Motor neuron (in vitro differentiated cells): ENCODE data around the gene MAF. TPM values are rescaled to one million over a fixed set of nuclear protein-coding genes. Genes with fewer than 3 reads are reported as not detected.

ENCODE experiments used
- ATAC-seq, 8 experiments: fragments of 200-7000 bp; cut with Tn5 transposase; replicated peaks in 6 of 8; 2 replicates each; pipeline ENCODE4 v1.8.0; 2021; ENCODE audit warnings: mild to moderate bottlenecking in 8 of 8, moderate library complexity in 8 of 8
- H3K27ac ChIP-seq, 2 donors: fragments of 250-450 bp; sonication (Bioruptor Pico); 2 replicates each; pipeline ENCODE4 v1.9.0; 2021; ENCODE audit warnings: antibody characterized with exemption in 2 of 2, mild to moderate bottlenecking in 2 of 2, moderate library complexity in 1 of 2
- H3K4me1 ChIP-seq, 2 donors: fragments of 250-450 bp; sonication (Bioruptor Pico); replicated peaks in 1 of 2; 2 replicates each; pipeline ENCODE4 v1.6.1; 2021; ENCODE audit warnings: antibody characterized with exemption in 2 of 2, mild to moderate bottlenecking in 2 of 2, moderate library complexity in 1 of 2
- H3K4me3 ChIP-seq, 5 donors: fragments of 250-450 bp; sonication (Bioruptor Pico); 2 replicates each; pipeline ENCODE4 v1.9.0; 2021; ENCODE audit warnings: antibody characterized with exemption in 5 of 5, mild to moderate bottlenecking in 5 of 5, moderate library complexity in 4 of 5
- WGBS, 10 experiments: fragments of 450-650 bp; shearing (Covaris generic); methylation state at CpG; one replicate each; pipeline ENCODE4 v1.0.0; 2022; 5-methylcytosine and 5-hydroxymethylcytosine counted together
- in situ Hi-C, 9 experiments: fragments of 400-800 bp; cut with MboI; loops; one replicate each; pipeline ENCODE4 v1.15.0; 2021; ENCODE audit warnings: low sequenced_read_pairs in 9 of 9, low pct_unique_long_range_greater_than_20kb in 2 of 9; ENCODE audit not compliant: unreplicated experiment in 9 of 9
- total RNA-seq, 8 experiments: library from RNA; unstranded; fragments of 300-600 nt; gene quantifications; 2 replicates each; pipeline versions ENCODE4 v1.2.3 to v1.2.4, GENCODE V29; 2022

Gene MAF
- total RNA-seq, 8 experiments from 2014 or later = 0.10 to 12.6 (median 6.4) TPM

DNA sequence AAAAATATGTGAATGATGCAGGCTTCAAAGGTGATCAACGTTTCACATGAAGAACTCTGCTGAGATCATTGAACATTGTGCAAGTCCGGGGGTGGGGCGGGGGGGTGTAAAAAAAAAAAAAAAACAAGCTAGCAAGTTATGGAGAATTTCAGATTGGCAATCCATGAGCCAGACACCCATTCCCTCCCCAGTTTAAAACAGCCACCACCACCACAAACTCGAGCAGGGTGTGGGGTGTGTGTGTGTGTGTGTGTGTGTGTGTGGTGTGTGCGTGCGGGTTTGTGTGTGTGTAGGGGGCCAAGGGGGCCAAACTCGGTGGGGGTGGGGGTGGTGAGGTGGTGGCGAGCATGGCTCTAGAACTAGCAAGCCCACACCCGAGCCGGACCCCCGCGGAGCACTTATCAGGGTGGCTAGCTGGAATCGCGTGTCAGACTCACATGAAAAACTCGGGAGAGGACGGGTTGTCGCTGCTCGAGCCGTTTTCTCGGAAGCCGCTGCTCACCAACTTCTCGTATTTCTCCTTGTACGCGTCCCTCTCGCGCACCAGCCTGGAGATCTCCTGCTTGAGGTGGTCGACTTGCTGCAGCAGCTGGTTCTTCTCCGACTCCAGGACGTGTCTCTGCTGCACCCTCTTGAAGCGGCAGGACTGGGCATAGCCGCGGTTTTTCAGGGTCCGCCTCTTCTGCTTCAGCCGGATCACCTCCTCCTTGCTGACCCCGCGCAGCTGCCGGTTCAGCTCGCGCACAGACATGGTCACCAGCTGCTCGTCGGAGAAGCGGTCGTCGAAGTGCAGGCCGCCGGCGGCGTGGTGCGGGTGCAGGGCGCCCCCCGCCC is 2.0 kb downstream of the MAF start:
- peak in 6 of 8 experiments; percentile 33 to 53 (median 42) for ATAC-seq
- in situ Hi-C loops = no loop called here
- WGBS, 10 experiments = 0 to 20% (median 3%) methylated on average over 1 to 2 of the region's 51 CpGs; no CpG with 5 or more reads in 4 of the 10 experiments

DNA sequence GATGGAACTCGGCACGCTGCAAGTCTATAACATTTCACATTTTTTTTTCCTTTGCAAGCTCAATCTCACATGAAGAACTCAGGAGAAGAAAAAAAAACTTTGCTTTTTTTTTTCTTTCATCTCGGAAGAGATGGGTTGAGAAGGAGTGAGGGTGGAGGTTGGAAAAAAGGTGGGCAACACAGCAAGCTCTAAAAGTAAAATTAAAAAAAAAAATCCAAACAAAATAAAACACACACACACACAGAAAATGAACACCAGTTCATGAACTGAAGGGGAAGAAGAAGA is 2.5 kb downstream of the MAF start:
- WGBS, 10 experiments = 0 to 38% (median 8%) methylated on average over 1 to 3 of the region's 3 CpGs
- in situ Hi-C loops = no loop called here
- Histone ChIP-seq H3K27ac (no peak overlapping the region), H3K4me3 (peak overlapping the region; percentile 47 to 67 (median 54)), H3K4me1 (peaks cover 29 to 41% of the 10 kb centered on the region in 2 donors)
- no peak for ATAC-seq

More for the DNA sequence above, 2.0 kb downstream of the MAF start:
- H3K4me3 ChIP-seq = peak overlapping the region; percentile 47 to 67 (median 54)
- peaks cover 24 to 35% of the 10 kb centered on the region in 2 donors for H3K4me1 ChIP-seq
- H3K27ac ChIP-seq = peak overlapping the region; percentile 10 to 57

DNA sequence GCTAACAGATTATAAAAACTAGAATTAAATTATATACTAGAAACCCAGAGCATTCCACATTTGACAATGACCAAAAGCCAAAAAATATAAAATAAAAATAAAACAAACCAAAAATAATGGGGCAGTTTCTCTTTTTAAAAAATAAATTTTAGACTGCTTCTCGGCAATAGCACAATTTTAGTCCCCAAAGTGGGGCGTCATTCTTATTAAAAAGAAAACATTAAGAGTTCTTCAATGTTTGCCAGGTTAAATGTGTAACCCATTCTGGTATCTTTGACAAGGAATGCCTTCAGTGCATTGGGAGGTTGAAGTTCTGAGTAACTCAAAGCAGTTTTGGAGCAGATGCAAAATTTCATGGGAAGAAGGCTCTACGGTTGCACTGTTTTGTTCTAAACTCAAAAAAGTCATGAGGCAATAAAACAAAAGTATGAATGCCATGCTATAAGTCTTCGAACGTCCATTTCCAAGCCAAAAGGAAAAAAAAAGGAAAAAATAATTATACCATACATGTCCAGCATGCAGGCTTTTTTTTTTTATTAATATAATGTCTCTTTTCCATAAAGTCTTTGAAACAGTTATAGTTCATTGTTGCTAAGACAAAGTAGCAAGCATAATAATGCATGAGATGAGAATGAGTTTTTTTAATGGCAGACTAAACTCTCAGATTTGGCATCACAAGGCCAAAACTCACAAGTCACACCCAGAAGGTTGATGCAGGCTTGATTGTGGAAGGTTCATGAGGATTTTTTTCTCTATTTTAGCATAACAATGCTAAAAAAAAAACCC is 3.1 kb downstream of the MAF start:
- in situ Hi-C loops = no loop called here
- ATAC-seq = no peak
- Histone ChIP-seq H3K4me1 (peaks cover 30 to 46% of the 10 kb centered on the region in 2 donors), H3K27ac (no peak overlapping the region), H3K4me3 (peak overlapping the region; percentile 47 to 67 (median 54))
- WGBS, 10 experiments = 5 to 40% (median 19%) methylated on average over 3 to 5 of the region's 5 CpGs

DNA sequence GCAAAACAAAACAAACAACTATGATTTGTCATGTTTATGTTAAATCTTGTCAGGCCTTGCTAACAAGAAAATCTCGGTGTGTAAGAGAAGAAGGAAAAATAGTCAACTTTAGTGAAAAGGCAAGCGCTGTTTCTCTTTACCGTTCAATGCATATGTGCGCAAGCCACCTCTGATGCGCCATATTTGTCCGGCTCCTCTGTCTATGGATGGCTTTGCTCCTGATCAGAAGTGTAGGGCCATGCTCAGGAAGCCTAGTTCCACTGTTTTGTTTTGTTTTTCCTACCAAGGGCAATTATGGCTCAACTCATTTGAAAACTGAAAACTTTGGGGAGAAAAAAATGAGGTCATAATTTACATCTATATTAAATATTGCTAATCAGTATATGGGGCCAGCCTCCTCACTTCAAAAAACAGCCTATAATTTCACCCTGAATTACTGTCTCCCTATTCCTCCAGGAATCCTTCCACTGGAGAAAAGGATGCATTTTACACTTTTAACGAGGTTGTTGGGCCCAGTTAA is 4.5 kb downstream of the MAF start:
- WGBS, 10 experiments = 0 to 75% (median 50%) methylated on average over 1 to 7 of the region's 7 CpGs
- H3K27ac ChIP-seq = no peak overlapping the region
- H3K4me1 ChIP-seq = peaks cover 35 to 41% of the 10 kb centered on the region in 2 donors
- H3K4me3 ChIP-seq = peak overlapping the region in 3 of 5 donors; percentile 3 to 67 (median 47)
- no peak for ATAC-seq
- in situ Hi-C loops = no loop called here

DNA sequence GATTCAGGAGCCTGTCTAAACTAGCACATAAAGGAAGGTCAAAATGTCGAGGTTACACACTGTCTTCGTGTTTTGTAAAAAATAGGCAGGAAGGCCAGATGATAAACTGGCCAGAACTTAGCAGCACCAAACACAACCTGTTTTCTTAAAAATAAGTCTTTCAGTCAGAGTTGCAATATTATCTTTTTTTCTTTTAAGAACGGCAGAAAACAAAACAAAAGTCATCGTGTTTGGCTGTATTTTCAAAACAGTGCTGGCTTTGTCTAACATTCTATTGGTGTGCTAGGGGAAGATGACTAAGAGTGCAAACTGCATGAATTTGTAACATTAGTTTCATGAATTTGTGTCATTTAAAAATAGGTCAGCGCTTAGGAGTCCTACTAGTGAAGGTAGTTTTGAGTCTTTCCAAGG is 5.3 kb downstream of the MAF start:
- no peak for ATAC-seq
- H3K4me3 ChIP-seq = no peak overlapping the region
- in situ Hi-C loops = no loop called here

DNA sequence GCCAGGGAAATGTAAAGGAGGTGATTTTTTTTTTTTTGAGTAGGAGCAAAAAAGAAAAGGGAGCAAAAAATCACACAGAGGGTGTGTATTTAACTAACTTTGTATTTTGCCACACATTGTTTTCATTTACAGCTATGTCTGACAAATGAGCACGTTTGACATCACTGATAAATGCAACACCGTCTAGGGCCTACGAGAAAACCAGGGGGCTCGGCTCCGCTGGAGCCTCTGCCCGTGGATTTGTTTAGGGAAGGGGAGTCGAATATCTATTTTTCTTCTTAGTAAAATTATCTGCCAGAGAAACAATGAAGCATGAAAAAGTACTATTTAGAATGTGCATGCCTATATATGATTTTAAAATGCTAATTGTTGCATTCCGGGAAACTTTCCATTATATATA is 6.8 kb downstream of the MAF start:
- no peak overlapping the region for H3K4me3 ChIP-seq
- WGBS, 10 experiments = 10 to 71% (median 52%) methylated on average over 1 to 8 of the region's 8 CpGs; no CpG with 5 or more reads in 1 of the 10 experiments

More for the DNA sequence above, 5.3 kb downstream of the MAF start:
- Histone ChIP-seq H3K4me1 (peaks cover 38 to 41% of the 10 kb centered on the region in 2 donors), H3K27ac (no peak overlapping the region)
- 0 to 63% (median 12%) methylated on average over 2 to 5 of the region's 5 CpGs for WGBS, 10 experiments

DNA sequence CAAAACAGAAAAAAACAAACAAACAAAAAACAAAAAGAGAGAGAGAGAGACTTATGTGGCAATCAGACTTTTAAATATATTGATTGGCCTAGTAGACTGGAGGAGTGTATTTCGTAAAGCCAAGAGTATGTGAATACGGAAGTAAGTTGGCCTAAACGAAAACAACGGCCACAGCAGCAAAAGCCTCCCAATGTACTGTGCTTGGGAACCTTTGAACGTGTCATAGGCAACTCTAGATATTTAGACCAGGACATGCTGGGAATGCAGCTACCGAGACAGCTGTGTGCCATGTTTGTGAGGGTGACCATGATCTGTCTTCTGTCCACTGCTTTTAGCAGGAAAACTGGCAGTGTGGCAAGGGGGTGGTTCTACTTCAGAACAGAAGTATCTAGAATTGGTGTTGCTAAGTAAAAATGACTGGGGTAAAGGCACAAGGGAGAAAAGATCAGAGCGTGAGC is 7.4 kb downstream of the MAF start:
- peaks cover 38 to 41% of the 10 kb centered on the region in 2 donors for H3K4me1 ChIP-seq
- ATAC-seq = peak in 1 of 8 experiments; percentile 25
- in situ Hi-C loops = no loop called here
- H3K4me3 ChIP-seq = no peak overlapping the region
- WGBS, 10 experiments = 8 to 100% (median 73%) methylated on average over 1 to 7 of the region's 7 CpGs
- H3K27ac ChIP-seq = no peak overlapping the region

More for the DNA sequence above, 6.8 kb downstream of the MAF start:
- no peak for ATAC-seq
- in situ Hi-C loops = no loop called here
- peaks cover 38 to 41% of the 10 kb centered on the region in 2 donors for H3K4me1 ChIP-seq
- H3K27ac ChIP-seq = no peak overlapping the region

DNA sequence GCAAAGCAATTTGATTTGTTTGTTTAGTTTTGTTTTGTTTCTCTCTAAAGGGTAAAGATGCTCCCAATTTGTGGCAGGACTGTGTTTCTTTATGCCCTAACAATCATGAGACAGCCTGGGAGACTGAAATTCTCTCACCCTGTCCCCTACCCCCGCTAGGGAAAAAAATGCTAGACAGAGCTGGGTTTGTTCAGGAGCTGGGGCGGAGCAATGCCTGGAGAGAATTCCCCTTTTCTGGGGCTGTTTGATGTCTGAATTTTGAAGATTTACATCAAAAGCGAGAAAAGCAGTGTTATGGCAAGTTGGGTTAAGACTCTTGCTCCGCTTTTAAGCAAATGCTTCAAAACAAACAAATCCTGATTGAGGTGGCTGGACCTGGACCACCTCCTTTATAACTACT is 8.4 kb downstream of the MAF start:
- H3K4me1 ChIP-seq = peaks cover 38% of the 10 kb centered on the region in 2 donors
- ATAC-seq = peak in 1 of 8 experiments; percentile 33
- no peak overlapping the region for H3K4me3 ChIP-seq
- no peak overlapping the region for H3K27ac ChIP-seq
- 43 to 77% (median 67%) methylated on average over 2 to 4 of the region's 4 CpGs; no CpG with 5 or more reads in 4 of the 10 experiments for WGBS, 10 experiments
- in situ Hi-C loops = no loop called here

DNA sequence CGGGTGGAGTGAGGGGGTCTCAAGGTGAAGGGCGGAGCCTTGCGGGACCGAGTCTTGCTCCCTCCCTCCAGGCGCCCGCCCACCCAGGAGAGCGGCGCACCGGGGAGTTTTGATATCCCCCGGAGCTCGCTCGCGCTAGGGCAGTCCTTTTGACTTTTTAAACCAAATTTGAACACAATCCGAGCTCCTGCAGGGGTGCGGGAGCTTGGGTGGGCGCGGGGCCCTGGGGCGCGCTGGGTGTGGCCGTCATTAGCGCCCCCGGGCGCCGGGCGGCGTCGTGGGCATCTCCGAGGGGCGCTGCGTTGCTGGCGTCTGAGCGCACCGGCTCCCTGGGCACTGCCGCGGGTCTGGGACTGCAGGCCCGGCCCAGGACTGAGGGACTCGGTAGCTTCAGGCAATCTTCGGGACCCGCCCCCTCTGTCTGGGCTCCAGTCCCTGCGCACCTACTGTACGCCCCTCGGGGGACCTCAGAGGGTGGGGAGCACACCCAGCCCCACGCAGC is 10.9 kb downstream of the MAF start:
- Histone ChIP-seq H3K4me1 (peaks cover 23 to 24% of the 10 kb centered on the region in 2 donors), H3K4me3 (no peak overlapping the region), H3K27ac (no peak overlapping the region)
- WGBS, 10 experiments = 0 to 92% (median 33%) methylated on average over 1 to 6 of the region's 43 CpGs; no CpG with 5 or more reads in 4 of the 10 experiments
- ATAC-seq = peak in 1 of 8 experiments; percentile 58
- in situ Hi-C loops = no loop called here

DNA sequence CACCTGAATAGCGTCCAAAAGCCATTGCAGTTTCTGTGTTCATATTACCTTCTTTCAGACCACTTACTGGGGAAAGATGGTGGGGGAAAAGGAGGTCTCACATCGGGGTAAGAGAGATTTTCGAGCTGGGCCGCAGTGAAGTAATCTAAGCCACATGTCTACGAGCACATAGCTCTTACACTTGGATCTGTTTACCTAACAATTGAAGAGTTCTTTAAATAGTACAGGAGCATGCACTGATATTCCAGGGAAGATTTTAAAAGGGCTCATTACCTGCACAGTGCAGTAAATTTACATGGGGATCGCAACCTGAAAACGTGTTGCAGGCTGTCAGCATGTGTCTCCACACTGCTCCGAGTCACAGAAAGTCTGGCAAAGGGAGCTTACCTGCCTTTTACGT is 12.6 kb downstream of the MAF start:
- Histone ChIP-seq H3K4me3 (no peak overlapping the region), H3K27ac (no peak overlapping the region), H3K4me1 (peaks cover 7 to 10% of the 10 kb centered on the region in 2 donors)
- WGBS, 10 experiments = 50 to 100% (median 80%) methylated on average over 1 to 6 of the region's 9 CpGs; no CpG with 5 or more reads in 1 of the 10 experiments
- in situ Hi-C loops = no loop called here
- ATAC-seq = no peak

DNA sequence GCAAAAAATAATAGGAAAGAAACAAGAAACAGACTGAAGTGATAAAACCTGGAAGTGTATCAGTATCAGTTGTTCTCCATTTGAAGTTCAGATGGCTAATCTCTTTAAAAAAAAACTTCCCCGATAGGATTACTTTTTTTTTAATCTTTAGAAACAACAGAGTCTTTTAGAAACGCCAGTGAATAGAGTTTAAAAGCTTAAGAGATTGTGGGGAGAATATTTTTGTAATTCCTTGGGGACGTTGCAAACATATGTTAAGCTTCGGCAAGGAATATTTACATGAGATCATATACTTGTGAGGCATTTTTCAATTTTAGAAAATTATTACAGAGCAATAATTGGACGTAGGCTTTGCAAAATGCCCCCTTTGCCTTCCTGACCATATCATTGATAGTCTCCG is 13.2 kb downstream of the MAF start:
- H3K4me1 ChIP-seq = peaks cover 2 to 10% of the 10 kb centered on the region in 2 donors
- H3K4me3 ChIP-seq = no peak overlapping the region
- in situ Hi-C loops = no loop called here
- WGBS, 10 experiments = 60 to 94% (median 78%) methylated on average over 3 to 6 of the region's 6 CpGs
- no peak overlapping the region for H3K27ac ChIP-seq
- ATAC-seq = no peak

DNA sequence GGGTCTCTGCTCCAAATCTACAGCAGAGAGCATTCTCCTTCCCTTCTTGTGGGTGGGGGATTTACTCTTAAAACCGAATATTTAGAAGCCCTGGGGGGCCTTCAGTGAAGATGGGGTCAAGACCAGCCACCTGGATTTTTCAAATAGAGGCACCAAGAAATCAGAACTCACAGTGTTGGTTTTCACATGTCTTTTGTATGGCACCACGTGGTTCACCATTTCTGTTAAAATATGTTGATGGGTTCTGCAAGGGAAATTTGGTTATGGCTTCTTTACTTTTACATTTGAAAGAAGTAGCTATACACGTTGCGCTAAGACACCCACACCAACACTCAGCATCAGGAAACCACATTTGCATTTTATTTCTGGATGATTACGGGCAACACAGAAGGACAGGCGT is 17.7 kb downstream of the MAF start:
- in situ Hi-C loops = no loop called here
- 37 to 100% (median 60%) methylated on average over 1 to 6 of the region's 6 CpGs for WGBS, 10 experiments
- Histone ChIP-seq H3K27ac (no peak overlapping the region), H3K4me3 (no peak overlapping the region), H3K4me1 (peaks cover 4 to 14% of the 10 kb centered on the region in 2 donors)
- no peak for ATAC-seq
